Stimulated activated CD8-positive, alpha-beta memory T cell treated with anti-CD3 and anti-CD28 coated beads, Interleukin-12 subunit alpha, Interleukin-12 subunit beta, amount 100 ng/mL, for 4 hours (primary cell): ENCODE data around the gene PIP4K2A.

ENCODE experiments used
- DNase-seq: peaks from one replicate; pipeline ENCODE4 v3.0.0-alpha.2; 2020; ENCODE audit warnings: low read depth

PIP4K2A gene

DNA sequence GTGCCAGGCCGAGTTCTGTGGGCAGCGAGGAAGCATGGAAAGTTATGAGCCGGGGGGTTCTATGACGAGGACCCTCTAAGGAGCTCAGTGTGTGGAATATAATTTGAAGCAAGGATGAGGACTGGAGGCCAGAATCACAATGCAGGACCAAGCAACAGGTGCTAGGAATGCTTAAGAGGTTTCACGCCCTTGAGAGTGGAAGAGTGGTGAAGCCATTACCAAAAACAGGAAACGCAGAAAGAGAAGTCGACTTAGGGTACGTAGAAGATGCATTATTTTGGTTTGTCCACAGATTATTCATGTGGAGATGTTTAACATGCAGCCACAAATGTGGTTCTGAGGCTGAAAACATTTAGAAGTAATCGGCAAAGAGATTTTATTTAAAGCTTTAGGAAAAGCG is 78.7 kb downstream of the PIP4K2A start:
- DNase-seq = no peak

DNA sequence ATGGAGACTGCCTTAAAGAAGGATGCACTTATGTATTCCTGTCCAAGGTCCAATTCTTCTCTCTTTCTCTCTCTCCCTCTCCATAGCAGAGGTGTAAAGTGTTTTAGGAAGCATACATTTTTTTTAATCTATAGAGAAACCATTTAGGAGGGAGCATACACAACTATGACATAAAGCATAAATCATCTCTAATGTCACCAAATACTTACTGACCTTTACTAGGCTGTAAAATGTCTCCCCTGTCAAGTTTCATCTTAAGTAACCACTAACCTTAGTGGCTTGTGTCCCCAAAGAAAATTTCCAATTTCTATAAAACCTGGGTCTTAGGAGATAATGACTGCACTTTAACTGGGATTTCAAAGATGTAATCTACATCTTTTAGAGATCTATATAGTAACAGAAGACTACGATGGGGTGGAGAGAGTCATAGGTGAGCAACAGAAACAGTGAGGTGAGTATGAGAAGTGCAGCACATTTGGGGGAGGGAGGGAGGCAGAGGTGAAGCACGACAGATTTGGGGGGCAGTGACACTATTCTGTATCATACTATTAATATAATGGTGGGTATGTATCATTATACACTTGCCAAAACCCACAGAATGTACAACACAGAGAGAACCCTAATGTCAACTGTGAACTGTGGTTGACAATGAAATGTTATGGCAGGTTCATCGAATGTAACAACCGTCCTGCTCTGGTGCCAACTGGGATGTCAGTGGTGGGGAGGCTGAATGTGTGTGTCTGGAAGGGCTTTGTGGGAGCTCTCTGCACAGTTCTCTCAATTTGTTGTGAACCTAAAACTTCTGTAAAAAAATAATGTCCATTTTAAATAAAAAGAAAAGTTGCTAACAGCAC is 79.5 kb downstream of the PIP4K2A start:
- no peak for DNase-seq

DNA sequence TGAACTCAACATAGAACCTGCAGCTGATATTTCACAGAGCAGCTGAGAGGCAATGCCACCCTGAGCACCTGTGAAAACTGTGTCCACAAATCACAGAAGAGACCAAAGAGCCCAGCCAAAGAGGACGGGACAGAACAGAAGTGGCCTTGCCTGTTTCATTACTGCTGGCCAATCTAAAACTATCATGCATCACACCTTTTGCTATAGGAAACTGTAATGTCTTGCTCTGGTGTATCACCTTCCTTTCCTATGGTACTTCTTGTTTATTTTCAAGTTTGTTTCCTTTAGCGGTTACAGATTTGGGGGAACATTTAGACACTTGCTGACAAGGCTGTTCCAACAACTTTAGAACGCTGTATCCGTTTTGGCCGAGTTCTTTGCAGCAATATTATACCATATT is 80.3 kb downstream of the PIP4K2A start:
- no peak for DNase-seq

DNA sequence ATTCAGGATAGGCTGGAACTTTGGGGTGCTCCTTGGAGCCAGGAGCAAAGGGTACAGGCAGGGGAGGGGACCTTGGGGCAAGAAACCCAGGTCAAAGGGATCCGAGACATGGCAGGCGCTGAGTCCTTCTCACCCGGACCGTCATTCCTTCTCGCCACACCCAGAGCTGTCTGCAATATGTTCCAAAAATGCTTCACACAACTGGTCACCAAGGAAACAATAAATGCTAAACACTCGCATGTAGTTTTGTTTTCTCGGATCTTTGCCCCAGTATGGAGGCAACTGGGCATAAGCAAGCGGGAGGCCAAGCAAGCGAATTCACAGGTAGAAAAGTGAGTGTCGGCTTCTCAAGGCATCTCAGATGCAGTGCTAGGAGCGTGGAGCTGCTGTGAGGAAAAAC is 80.8 kb downstream of the PIP4K2A start:
- DNase-seq = no peak

DNA sequence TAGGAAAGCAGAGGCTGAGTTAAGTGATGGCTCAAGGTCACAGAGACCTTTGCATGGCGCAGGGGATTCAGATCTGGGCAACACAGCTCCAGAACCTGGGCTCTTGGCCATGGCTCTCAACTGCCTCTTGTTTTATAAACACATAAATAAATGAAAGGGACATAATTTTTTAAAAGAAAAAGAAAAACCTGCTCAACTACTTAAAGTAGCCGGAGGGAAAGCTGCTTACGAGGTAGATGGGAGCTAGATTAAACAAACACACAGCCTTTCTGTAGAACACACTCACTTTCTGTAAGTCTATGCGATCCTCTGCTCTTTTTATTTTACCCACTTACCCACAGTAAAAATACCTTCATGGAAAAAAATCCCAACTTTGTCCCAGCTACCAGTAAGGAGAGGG is 81.3 kb downstream of the PIP4K2A start:
- no peak for DNase-seq

DNA sequence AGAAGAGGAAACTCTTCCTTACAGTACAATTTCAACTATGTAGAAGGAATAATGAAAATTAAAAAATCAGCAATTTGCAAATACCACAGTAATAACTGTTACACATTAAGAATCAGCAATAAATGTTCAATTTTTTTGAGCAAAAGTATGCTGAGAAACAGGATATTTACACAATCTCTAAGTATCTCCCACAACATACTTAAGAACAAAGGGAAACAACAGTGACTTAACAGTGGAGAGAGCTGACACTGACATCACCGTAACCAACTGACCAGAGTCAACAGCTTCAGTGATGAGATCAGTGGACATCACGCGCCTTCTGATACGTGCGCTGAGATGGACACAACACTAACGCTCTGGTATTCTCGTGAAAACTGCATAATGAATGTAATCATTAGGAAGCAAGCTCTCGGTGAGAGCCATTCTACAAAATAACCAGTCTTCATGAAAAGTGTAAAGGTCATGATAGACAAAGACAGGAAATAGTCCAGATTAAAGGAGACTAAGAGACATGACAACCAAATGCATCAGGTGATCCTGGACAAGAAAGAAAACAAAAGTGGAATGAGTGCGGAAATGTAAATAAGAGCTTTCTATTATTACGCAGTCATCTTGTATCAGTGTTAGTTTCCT is 82.6 kb downstream of the PIP4K2A start:
- DNase-seq = no peak

DNA sequence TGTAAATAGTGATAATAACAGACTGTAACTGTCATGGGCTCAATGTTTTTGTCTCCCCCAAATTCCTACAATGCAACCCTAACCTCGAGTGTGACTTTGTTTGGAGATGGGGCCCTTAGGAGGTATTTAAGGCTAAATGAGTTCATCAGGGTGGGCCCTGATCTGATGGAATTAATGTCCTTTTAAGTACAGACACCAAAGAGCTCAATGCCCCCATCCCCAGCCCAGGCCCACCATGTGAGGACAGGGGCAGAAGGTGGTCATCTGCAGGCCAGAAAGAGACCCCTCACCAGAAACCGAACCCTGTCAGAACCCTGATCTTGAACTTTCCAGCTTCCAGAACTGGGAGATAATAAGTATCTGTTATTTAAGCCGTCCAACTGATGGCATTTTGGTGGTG is 83.2 kb downstream of the PIP4K2A start:
- DNase-seq = no peak

DNA sequence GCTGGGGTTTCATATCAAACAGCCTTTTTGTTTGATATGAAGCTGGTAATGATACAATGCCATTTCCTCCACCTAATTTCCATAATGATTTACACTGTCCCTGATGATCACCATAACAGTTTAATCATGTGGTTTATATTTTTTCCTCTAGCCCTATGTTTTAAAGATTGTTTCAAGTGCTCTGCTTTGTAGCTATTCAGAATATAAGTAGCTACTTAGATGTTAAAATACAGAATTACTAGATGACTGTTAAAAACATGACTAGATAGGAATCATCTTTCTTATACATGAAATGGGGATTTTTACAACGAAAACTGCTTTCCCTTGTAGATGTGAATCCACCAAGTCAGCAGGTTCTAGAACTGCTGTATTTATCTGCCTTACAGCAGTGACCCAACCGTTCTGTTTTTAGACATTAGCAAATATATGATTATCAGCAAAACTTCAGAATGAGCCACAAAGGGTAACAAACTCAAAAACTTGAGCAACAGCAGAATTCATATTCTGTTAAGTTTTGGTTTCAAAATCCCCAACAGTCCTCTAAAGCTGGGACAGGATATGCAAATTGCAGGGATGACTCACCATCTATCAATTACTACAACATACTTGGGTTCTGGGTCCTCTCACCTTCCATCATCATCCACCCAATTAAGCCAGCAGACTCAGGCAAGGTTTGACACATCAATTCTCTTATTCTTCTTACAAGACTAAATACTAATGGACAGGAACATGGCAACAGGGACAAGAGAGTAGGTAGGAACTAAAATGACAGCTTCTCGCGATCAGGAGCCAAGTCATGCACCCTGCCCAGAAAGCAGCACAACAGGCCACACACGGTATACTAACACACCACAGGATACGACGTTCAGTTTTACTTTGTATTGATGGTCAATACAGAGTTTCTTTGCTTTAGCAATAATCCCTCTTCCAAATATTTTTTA is 83.9 kb downstream of the PIP4K2A start:
- no peak for DNase-seq

DNA sequence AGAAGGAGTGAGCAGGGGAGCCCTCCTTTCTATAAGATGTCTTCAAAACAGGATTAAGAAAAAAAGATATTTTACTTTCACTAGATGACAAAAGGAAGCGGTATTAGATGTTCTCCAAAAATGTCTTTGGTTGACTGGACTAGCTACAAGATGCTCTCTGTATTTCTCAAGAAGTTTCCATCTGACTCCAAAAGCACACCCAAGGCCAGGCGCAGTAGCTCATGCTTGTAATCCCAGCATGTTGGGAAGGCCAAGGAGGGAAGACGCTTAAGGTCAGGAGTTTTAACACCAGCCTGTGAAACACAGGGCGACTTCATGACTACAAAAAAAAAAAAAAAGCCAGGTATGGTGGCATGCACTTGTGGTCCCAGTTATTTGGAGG is 84.5 kb downstream of the PIP4K2A start:
- no peak for DNase-seq

DNA sequence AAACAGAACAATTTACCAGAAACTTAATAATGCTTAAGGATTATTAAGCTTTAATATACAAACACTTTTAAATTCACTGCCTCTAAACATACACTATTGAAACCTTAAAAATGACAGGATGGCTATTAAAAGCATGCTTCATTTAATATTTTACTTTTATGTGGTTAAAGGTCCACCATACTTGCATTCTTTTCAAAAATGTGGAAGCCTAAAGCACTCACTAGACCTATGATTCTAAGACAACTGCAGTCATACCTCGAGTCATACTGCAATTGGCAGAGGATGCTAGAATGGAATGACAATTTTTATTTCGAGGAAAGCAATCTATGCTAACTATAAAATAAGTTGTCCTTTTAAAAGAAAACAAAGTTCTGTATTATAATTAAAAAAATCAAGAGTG is 85.3 kb downstream of the PIP4K2A start:
- no peak for DNase-seq

DNA sequence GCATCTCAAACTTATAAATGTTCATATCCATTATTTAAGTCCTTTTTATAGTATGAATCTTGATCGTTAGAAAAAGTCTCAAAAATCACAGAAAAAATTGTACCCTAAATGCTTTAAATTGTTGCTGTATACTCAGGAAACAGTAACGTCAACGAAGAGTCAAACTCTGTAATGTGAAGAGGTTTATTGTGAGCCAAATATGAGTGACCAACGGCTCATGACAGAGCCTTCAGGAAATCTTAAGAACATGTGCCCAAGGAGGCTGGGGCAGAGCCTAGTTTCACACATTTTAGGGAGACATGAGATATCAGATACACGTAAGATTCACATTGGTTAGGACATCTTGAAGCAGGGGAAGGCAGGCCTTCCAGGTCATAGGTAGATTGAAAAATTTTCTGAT is 86.1 kb downstream of the PIP4K2A start:
- no peak for DNase-seq

DNA sequence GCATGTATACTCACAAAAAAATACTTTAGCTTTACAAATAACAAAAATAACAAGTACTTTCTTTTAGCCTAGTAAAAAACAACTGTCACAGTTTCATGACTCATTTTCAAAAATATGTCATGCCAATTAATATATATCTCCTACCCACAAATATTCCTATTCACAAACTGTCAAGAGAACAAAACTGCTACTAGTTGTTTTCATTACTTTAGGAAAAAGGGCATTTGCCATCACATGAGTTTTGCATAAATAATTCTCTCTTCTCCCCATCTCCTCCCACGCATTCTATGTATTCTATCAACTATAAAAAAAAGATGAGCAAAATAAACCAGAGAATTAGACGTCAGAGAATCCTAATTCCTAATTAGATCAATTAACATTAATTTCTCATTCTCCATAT is 87.6 kb downstream of the PIP4K2A start:
- no peak for DNase-seq

DNA sequence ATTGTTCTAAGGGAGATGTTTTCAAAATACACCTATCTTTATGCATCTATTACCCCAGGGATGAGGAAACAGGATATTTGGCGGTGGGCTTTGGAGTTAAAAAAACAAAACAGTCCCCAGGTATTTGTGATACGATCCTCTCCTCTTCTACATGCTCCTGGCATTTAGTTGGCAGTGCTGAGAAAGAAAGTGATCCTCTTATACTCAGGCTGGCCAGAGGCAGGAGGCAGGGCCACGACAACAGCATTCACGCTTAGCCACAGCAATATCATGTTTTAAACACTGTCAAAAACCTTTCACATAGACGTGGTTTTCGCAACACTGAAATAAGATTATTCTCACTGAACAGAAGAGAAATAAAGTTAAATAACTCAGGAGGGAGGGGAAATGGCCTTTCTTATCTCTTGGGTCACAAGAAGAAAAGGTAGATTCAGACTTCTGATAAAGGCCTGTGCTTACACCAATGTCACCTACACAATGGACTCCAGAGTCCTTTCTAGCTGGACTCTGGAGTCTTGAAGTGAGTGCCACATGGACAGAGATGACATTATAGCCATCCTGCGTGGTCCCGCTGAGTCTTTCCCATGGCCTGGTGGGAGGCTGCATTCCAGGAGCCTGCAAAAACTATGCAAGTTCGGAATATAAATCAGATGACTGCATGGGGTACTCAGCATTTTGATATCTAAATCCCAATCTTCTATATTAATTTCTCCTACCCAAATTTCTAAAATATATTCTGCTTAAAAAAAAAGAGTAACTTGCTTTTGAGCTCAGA is 88.7 kb downstream of the PIP4K2A start:
- DNase-seq = no peak

DNA sequence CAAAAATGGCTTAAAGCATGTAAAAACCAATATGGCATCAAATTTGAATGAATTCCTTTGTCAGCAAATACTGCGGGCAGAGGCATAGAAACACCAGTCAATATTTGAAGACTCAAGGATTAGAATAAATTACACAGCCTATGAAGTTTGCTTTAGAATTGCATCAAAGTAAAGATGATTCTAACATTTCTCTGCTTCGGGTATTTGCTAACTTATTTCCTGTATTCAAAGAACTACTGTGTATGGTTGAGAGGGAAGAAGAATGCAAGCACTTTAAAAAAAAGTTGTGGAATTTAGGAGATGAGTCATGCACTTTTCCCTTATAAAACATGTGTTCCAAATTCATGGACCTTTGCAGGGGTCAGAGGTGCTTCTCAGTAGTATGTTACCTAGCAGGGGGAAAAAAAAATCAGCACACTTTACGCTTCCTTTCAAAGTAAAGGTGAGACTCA is 90.1 kb downstream of the PIP4K2A start:
- no peak for DNase-seq

DNA sequence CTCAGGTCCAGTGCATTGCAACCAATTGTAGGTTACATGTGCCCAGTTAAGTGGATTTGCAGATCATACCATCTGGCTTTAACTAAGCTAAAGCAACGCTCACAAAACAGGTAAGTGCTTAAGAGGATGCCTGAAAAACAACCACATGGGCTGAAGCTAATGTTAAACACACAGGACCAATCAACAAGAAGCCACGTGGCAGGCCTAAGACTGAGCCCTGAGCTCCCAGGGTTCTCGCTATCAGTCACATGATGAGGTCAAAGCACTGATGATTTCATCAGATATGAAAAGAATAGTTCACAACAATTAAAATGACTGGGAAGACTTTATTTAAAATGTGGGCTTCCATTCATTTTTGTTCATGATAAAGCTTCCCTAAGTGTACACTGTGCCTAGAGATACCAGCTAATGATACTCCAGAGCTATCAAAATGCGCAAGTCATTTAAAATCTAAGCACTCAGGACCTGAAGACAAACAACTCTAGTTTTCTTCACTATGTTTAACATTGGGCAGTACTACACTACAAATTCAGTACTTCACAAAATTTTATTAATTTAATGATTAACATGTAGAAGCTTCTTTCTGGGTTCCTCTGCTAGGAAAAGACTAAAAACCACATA is 90.6 kb downstream of the PIP4K2A start:
- DNase-seq = no peak

DNA sequence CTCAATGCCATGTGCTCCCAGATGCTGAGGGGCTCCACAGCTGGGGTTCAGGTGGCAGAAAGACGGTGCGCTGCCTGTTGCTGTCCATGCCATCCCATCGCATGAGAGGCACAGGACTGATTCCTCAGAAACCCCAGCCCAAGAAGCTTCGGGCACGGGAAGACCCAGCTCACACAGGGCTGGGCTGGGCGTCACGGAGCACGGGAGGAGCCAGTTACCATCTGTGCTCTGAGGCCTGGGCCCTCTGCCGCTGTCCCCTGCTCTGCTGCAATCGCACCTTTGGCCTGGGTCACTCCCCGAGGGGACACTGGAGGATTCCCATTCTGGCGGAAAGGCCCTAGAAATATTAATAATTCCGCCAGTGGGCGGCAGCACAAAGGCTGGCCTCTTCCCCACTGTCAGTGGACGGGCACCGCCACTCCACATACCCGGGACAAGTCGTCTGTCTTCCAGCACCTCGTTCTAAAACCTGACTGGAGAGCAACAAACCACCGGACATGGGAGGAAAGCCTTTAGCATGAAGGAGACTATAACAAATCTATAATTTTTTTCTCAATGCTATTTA is 92.1 kb downstream of the PIP4K2A start:
- DNase-seq = no peak

DNA sequence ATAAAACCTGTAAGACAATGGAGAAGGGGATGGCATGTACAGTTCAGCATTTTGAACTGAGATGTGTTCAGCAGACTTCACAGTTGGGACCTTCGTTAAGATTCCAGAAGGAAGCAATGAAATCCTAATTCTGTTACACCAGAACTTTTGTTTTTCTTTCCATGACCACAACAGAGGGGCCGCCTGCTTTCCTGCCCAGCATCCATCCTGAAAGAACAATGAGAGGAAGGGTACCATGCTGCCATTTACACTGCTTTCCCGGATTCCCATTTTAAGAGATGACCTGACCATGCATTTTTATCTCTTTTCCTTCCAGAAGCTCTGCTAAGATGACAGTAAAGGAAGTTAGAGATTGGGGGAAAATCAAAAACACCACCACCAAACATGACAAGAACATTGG is 92.7 kb downstream of the PIP4K2A start:
- no peak for DNase-seq

DNA sequence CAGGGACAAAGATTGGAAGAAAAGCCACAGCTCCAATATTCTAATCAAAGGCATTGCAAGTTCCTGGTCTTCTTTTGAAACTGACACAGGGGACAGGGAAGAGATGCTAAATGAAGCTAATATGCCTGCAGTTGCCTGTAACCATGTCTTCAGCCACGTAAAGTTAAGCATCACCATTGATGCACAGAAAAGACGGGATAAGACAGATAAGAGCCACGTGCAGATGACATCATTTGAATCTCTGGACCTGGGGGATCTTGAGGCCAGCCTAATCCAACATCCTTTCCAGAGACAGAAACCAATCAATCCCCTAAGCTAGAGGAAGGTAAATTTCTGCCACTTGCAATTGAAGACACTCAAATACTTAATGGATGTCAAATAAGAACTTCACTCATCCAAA is 93.4 kb downstream of the PIP4K2A start:
- no peak for DNase-seq

DNA sequence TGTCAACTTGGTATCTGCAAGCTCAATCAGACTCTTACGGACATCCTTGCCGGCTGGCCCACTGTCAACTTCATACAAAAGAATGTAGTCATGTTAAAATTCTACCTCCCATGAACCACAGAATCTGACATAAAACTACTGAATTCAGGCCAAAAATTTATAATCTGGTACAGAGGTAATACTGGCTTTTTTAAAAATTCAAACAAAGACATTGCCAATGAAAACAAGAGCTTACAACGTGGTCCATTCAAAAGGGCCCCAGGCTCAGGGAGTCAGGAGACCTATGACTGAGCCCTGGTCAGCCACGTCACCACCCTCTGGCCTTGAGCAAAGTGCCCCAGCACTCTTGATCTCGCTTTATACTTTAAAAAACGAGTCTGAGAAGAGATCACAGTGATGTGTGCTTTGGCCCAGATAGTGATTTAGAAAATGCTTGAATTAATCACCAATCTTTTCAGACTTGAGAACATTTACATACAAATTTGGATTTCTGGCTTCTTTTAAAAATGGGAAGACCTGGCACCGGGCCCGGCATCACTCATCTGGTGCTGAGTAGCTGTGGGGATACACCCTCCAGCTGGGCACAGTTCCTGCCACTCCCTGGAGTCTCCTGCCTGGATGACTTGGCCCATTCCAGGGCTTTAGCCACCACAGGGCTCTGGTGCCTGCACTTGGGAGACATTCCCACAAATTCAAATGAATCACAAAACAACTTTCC is 94.1 kb downstream of the PIP4K2A start:
- no peak for DNase-seq

DNA sequence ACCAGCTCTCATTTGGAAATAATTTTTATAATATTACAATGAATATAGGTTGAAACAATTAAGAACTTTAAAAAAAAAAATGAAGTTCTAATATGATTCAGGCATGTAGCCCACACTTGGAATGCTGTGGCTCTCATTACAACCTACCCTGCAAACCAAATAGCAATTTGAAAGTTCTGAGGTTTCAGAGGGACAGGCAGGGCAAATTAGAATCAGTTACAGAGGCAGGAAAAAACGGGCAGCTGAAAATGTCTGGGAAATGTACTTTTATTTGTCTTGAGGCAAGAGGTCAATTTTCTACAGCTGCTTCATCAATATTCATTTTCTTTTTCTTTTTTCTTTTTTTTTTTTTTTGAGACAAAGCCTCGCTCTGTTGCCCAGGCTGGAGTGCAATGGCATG is 95.3 kb downstream of the PIP4K2A start:
- DNase-seq = no peak
